Caco-2 (cell line): ENCODE measurements around the gene ZNF646. TPM values are rescaled to one million over a fixed set of nuclear protein-coding genes. Genes with fewer than 3 reads are reported as not detected.

Experiments used
- BruUV-seq: library from RNA; stranded (reverse); fragments of 400-500 nt; replicated peaks from 2 replicates; lab custom pipeline; 2021; lab: Mats Ljungman, UMichigan
- CTCF ChIA-PET: fragments of 300-600 bp; sonication (Branson Sonifier 250); formaldehyde crosslinking; loops from one replicate; lab custom pipeline; 2022; ENCODE audit warnings: antibody characterized with exemption; lab: Charles Lee
- POLR2A ChIA-PET: fragments of 300-600 bp; sonication (Branson Sonifier 250); formaldehyde crosslinking; loops from one replicate; lab custom pipeline; 2022; ENCODE audit warnings: antibody characterized with exemption; lab: Charles Lee
- DNase-seq, 2 experiments: peaks; one replicate each; pipeline versions ENCODE4 v3.0.0 to v3.0.0-alpha.2; 2020 to 2022
- H3K27me3 ChIP-seq: replicated peaks from 2 replicates; pipeline ENCODE4 v1.6.0; 2011; ENCODE audit warnings: low read length; ENCODE audit not compliant: control insufficient read depth, insufficient read depth
- H3K36me3 ChIP-seq: 2 replicates; pipeline ENCODE4 v1.5.1; 2011; ENCODE audit warnings: low read length; ENCODE audit not compliant: control insufficient read depth, insufficient read depth
- H3K4me1 ChIP-seq: fragments of 250-450 bp; sonication (Bioruptor Pico); 2 replicates; pipeline ENCODE4 v1.5.1; 2020; ENCODE audit warnings: mild to moderate bottlenecking
- H3K4me3 ChIP-seq: 2 replicates; pipeline ENCODE4 v1.5.1; 2011; ENCODE audit warnings: low read depth, mild to moderate bottlenecking, control low read depth, low read length
- H3K9me3 ChIP-seq: fragments of 250-450 bp; sonication (Bioruptor Pico); 2 replicates; pipeline ENCODE4 v1.5.1; 2020; ENCODE audit warnings: mild to moderate bottlenecking, moderate library complexity
- H3K27ac Mint-ChIP-seq: one replicate; pipeline ENCODE4 v1.8.0; 2022; ENCODE audit warnings: mixed read lengths; ENCODE audit not compliant: unreplicated experiment
- H3K27me3 Mint-ChIP-seq: one replicate; pipeline ENCODE4 v1.8.0; 2022; ENCODE audit warnings: mixed read lengths; ENCODE audit not compliant: insufficient read depth, unreplicated experiment
- H3K36me3 Mint-ChIP-seq: one replicate; pipeline ENCODE4 v1.8.0; 2022; ENCODE audit warnings: mild to moderate bottlenecking, mixed read lengths; ENCODE audit not compliant: insufficient read depth, unreplicated experiment
- H3K4me1 Mint-ChIP-seq: one replicate; pipeline ENCODE4 v1.8.0; 2022; ENCODE audit warnings: low read depth, mixed read lengths; ENCODE audit not compliant: unreplicated experiment
- H3K4me3 Mint-ChIP-seq: one replicate; pipeline ENCODE4 v1.8.0; 2022; ENCODE audit warnings: mild to moderate bottlenecking, moderate library complexity, mixed read lengths; ENCODE audit not compliant: unreplicated experiment
- H3K9me3 Mint-ChIP-seq: one replicate; pipeline ENCODE4 v1.8.0; 2022; ENCODE audit warnings: mixed read lengths; ENCODE audit not compliant: unreplicated experiment
- CTCF ChIP-seq, 2 experiments: fragments of 200-600 bp in 1 of 2; IDR thresholded peaks; 1 replicate in 1 of 2; 2 replicates in 1 of 2; pipeline versions ENCODE4 v1.5.1 to v1.8.0; 2011 to 2022; ENCODE audit warnings: antibody characterized with exemption in 1 of 2, control low read depth in 1 of 2, inconsistent platforms in 1 of 2, low read depth in 1 of 2, low read length in 1 of 2, mild to moderate bottlenecking in 1 of 2, moderate library complexity in 1 of 2; ENCODE audit not compliant: insufficient read depth in 1 of 2, severe bottlenecking in 1 of 2, unreplicated experiment in 1 of 2
- intact Hi-C: fragments of 100-400 bp; cut with micrococcal nuclease; formaldehyde crosslinking; loops from one replicate; pipeline ENCODE4 v1.10.0; 2022; ENCODE audit not compliant: unreplicated experiment
- total RNA-seq: library from RNA; stranded (reverse); gene quantifications from 2 replicates; pipeline ENCODE4 v1.2.3, GENCODE V29; 2022

ZNF646 gene
- total RNA-seq, 1 experiment from 2014 or later: 17.2 TPM

GRCh38 chr16:31113121-31114120, 39.2 kb downstream of the ZNF646 start:
- DNase-seq: peak in 1 of 2 experiments; percentile 43
- ChIA-PET POLR2A (no interaction called here), CTCF (no interaction called here)
- Mint-ChIP-seq H3K27me3 (no peaks in the 10 kb centered on the region), H3K4me1 (peaks cover 18% of the 10 kb centered on the region), H3K4me3 (no peak overlapping the region), H3K27ac (no peak overlapping the region), H3K36me3 (peaks cover 36% of the 10 kb centered on the region), H3K9me3 (no peaks in the 10 kb centered on the region)
- Histone ChIP-seq H3K4me1 (peaks cover 16% of the 10 kb centered on the region), H3K9me3 (no peaks in the 10 kb centered on the region), H3K27me3 (no peaks in the 10 kb centered on the region), H3K36me3 (no peaks in the 10 kb centered on the region), H3K4me3 (no peak overlapping the region)
- intact Hi-C loops: no loop called here
- TF ChIP-seq CTCF (IDR thresholded peaks at IDR 0.05; ENCODE audit: insufficient read depth in 1 of 2, low read depth in 1 of 2, low read length in 1 of 2, severe bottlenecking in 1 of 2, unreplicated experiment in 1 of 2): no peak
- BruUV-seq: no TSS peak

GRCh38 chr16:31114468-31114867, 40.2 kb downstream of the ZNF646 start:
- ChIA-PET CTCF (no interaction called here), POLR2A (no interaction called here)
- no peak overlapping the region for H3K4me3 ChIP-seq
- no peaks in the 10 kb centered on the region for H3K9me3 ChIP-seq
- Mint-ChIP-seq H3K9me3 (no peaks in the 10 kb centered on the region), H3K27ac (no peak overlapping the region), H3K4me3 (no peak overlapping the region), H3K36me3 (peaks cover 38% of the 10 kb centered on the region), H3K4me1 (peaks cover 20% of the 10 kb centered on the region), H3K27me3 (no peaks in the 10 kb centered on the region)
- no peak for DNase-seq
- TF ChIP-seq CTCF (IDR thresholded peaks at IDR 0.05; ENCODE audit: insufficient read depth in 1 of 2, low read depth in 1 of 2, low read length in 1 of 2, severe bottlenecking in 1 of 2, unreplicated experiment in 1 of 2): no peak
- no peaks in the 10 kb centered on the region for H3K27me3 ChIP-seq
- H3K36me3 ChIP-seq: peaks cover 2% of the 10 kb centered on the region; the same call in 1 of the 2 replicates
- no TSS peak for BruUV-seq
- H3K4me1 ChIP-seq: peaks cover 16% of the 10 kb centered on the region
- intact Hi-C loops: no loop called here

GRCh38 chr16:31117384-31118222, 43.4 kb downstream of the ZNF646 start, which contains the start of gene KAT8:
TSS of gene KAT8 (plus strand) at chr16:31117664. CDS start at chr16:31117682, 18 bp downstream.
- Mint-ChIP-seq H3K4me3 (peak within 1 kb of the TSS; percentile 88), H3K27me3 (no peaks in the 10 kb centered on the region), H3K27ac (peak within 1 kb of the TSS; percentile 88), H3K36me3 (peaks cover 54% of the 10 kb centered on the region), H3K4me1 (peaks cover 16% of the 10 kb centered on the region), H3K9me3 (no peaks in the 10 kb centered on the region)
- TSS peak; percentile 86 for BruUV-seq
- Histone ChIP-seq H3K9me3 (no peaks in the 10 kb centered on the region), H3K27me3 (no peaks in the 10 kb centered on the region), H3K36me3 (peaks cover 5% of the 10 kb centered on the region), H3K4me1 (peaks cover 16% of the 10 kb centered on the region), H3K4me3 (peak within 1 kb of the TSS; percentile 55)
- peak; percentile 97 for DNase-seq
- POLR2A ChIA-PET: interaction anchor here (0.5 to 1.7 kb wide), 20 partner anchors 10 to 756 kb away, joined by 3 to 61 read pairs (median 6); partner anchors contain the start of genes ARMC5, FUS, PRSS8 and STX4
- intact Hi-C loops: loop anchor here (1.0 kb wide), 3 partner anchors 14 to 25 kb away; partner anchors contain the start of gene PRSS8
- CTCF ChIA-PET: interaction anchor here (0.6 to 1.7 kb wide), 11 partner anchors 9 to 266 kb away, joined by 3 to 43 read pairs (median 4); partner anchors contain the start of genes HSD3B7, PRSS8, ZNF646 and ZNF668
- TF ChIP-seq CTCF (IDR thresholded peaks at IDR 0.05; ENCODE audit: insufficient read depth in 1 of 2, low read depth in 1 of 2, low read length in 1 of 2, severe bottlenecking in 1 of 2, unreplicated experiment in 1 of 2): no peak
